HCT116 (cell line): Measurements from ENCODE around the gene RAD50.

Experiments
- CEBPB ChIP-seq: IDR thresholded peaks from 2 replicates; pipeline ENCODE4 v1.6.1; 2012; ENCODE audit warnings: low read depth
- EGR1 ChIP-seq: IDR thresholded peaks from 2 replicates; pipeline ENCODE4 v1.6.1; 2012; ENCODE audit warnings: low read depth
- EZH2 ChIP-seq: fragments of 200-600 bp; sonication (generic); IDR thresholded peaks from 2 replicates; pipeline ENCODE4 v1.6.1; 2017; ENCODE audit warnings: antibody characterized with exemption, mixed run types
- FOSL1 ChIP-seq: IDR thresholded peaks from 2 replicates; pipeline ENCODE4 v1.6.1; 2012; ENCODE audit warnings: low read depth
- JUND ChIP-seq: IDR thresholded peaks from 2 replicates; pipeline ENCODE4 v1.6.1; 2012
- POLR2A ChIP-seq: IDR thresholded peaks from 2 replicates; pipeline ENCODE4 v1.7.0; 2011; ENCODE audit warnings: borderline replicate concordance; ENCODE audit not compliant: insufficient read depth, insufficient read length; ENCODE audit errors: extremely low read depth
- POLR2AphosphoS5 ChIP-seq: IDR thresholded peaks from 2 replicates; pipeline ENCODE4 v1.6.1; 2011; ENCODE audit warnings: mild to moderate bottlenecking, low read depth, low read length, moderate library complexity
- SIN3A ChIP-seq: IDR thresholded peaks from 2 replicates; pipeline ENCODE4 v1.6.1; 2012; ENCODE audit warnings: low read depth
- SP1 ChIP-seq: IDR thresholded peaks from 2 replicates; pipeline ENCODE4 v1.6.1; 2012; ENCODE audit warnings: low read depth
- SRF ChIP-seq: IDR thresholded peaks from 2 replicates; pipeline ENCODE4 v1.6.1; 2012; ENCODE audit warnings: low read depth
- YY1 ChIP-seq: IDR thresholded peaks from 2 replicates; pipeline ENCODE4 v1.6.1; 2011; ENCODE audit warnings: low read length, low read depth, moderate library complexity, mild to moderate bottlenecking; ENCODE audit not compliant: insufficient replicate concordance; ENCODE audit errors: extremely low read depth
- ZFX ChIP-seq: fragments of 450-650 bp; IDR thresholded peaks from 2 replicates; pipeline ENCODE4 v1.6.1; 2017
- TF ChIP-seq, protein P1 (sequence below), 3 experiments: fragments of 200-600 bp in 1 of 3; sonication (generic) in 1 of 3; IDR thresholded peaks in 2 of 3; conservative IDR thresholded peaks in 1 of 3; 2 replicates each; pipeline ENCODE4 v1.5.1; 2012 to 2017; ENCODE audit warnings: low read depth in 2 of 3, low read length in 2 of 3, antibody characterized with exemption in 1 of 3, borderline replicate concordance in 1 of 3, control low read depth in 1 of 3, mild to moderate bottlenecking in 1 of 3, mixed read lengths in 1 of 3, mixed run types in 1 of 3, moderate library complexity in 1 of 3; ENCODE audit not compliant: insufficient read depth in 1 of 3
- TF ChIP-seq, protein P2 (sequence below): IDR thresholded peaks from 2 replicates; pipeline ENCODE4 v1.6.1; 2012; ENCODE audit warnings: low read depth

DNA sequence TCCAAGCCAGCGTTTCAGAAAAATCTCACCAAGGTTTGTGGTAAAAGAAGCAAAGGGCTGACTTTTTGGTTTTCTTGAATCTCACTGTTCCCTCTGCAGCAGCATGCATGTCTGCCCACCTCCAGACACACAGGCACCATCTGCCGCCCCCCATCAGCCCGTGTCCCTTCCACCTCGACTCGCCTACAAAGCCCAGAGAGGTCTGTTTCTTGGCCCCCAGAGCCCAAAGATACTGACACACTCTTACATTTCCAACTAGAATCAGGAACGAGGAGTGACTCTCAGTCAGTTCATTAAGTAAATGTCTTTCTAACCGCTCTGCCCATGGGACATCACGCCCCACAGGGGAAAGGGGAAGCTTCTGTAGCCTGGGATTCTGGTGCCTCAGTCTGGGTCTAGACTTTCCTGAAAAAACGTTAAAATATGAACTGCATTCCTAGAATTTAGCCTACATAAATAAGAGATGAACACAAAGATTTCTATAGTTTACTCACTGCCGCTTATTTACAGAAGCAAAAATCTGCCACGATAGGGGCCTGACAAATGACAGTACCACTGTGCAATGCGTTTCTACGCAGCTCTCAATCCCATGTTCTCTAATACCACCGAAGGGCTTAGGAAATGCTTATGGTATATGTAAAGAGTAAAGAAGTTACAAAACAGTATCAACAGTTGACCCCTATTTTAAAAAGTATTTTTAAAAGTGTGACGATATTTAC, 121.1 kb downstream of the RAD50 start:
- TF ChIP-seq, protein P1, sequence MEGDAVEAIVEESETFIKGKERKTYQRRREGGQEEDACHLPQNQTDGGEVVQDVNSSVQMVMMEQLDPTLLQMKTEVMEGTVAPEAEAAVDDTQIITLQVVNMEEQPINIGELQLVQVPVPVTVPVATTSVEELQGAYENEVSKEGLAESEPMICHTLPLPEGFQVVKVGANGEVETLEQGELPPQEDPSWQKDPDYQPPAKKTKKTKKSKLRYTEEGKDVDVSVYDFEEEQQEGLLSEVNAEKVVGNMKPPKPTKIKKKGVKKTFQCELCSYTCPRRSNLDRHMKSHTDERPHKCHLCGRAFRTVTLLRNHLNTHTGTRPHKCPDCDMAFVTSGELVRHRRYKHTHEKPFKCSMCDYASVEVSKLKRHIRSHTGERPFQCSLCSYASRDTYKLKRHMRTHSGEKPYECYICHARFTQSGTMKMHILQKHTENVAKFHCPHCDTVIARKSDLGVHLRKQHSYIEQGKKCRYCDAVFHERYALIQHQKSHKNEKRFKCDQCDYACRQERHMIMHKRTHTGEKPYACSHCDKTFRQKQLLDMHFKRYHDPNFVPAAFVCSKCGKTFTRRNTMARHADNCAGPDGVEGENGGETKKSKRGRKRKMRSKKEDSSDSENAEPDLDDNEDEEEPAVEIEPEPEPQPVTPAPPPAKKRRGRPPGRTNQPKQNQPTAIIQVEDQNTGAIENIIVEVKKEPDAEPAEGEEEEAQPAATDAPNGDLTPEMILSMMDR (IDR thresholded peaks at IDR 0.05 in 2 of 3, conservative IDR thresholded peaks at IDR 0.05 in 1 of 3; ENCODE audit: borderline replicate concordance in 1 of 3, insufficient read depth in 1 of 3, low read depth in 2 of 3, low read length in 2 of 3), result no peak
- TF ChIP-seq POLR2A (no peak), JUND (no peak), YY1 (no peak), EZH2 (no peak), CEBPB (no peak), SIN3A (no peak), EGR1 (no peak), SRF (no peak), FOSL1 (no peak), SP1 (no peak), POLR2AphosphoS5 (no peak), ZFX (no peak)
- TF ChIP-seq, protein P2, sequence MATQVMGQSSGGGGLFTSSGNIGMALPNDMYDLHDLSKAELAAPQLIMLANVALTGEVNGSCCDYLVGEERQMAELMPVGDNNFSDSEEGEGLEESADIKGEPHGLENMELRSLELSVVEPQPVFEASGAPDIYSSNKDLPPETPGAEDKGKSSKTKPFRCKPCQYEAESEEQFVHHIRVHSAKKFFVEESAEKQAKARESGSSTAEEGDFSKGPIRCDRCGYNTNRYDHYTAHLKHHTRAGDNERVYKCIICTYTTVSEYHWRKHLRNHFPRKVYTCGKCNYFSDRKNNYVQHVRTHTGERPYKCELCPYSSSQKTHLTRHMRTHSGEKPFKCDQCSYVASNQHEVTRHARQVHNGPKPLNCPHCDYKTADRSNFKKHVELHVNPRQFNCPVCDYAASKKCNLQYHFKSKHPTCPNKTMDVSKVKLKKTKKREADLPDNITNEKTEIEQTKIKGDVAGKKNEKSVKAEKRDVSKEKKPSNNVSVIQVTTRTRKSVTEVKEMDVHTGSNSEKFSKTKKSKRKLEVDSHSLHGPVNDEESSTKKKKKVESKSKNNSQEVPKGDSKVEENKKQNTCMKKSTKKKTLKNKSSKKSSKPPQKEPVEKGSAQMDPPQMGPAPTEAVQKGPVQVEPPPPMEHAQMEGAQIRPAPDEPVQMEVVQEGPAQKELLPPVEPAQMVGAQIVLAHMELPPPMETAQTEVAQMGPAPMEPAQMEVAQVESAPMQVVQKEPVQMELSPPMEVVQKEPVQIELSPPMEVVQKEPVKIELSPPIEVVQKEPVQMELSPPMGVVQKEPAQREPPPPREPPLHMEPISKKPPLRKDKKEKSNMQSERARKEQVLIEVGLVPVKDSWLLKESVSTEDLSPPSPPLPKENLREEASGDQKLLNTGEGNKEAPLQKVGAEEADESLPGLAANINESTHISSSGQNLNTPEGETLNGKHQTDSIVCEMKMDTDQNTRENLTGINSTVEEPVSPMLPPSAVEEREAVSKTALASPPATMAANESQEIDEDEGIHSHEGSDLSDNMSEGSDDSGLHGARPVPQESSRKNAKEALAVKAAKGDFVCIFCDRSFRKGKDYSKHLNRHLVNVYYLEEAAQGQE, result no peak
